ENCODE measurements around the gene RAB14.

DNA sequence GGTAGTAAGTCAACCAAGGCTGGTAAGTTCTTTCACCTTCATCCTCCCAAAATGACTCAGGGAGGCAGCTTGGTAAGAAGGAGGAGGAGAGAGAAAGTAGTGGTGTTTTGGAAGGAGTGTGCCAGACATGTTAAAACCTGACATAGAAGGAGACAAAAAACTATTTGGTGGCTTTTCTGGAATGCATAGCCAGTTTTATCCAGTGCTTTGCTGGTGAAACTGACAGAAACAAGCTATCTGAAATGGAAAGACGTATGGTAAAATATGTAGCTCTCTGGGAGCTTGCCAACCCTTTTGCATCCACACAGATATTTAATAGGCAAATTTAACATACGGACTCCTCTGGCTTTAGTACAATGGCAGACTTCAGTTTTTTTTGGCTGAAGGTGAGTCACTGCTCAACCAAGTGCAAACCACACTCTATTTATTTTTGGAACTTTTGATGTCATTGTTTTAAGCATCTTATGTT is 45.4 kb downstream of the RAB14 start:
- TF ChIP-seq CTCF (IDR thresholded peaks at IDR 0.05) (no peak), POLR2AphosphoS5 (IDR thresholded peaks at IDR 0.05) (no peak), EP300 (IDR thresholded peaks at IDR 0.05; ENCODE audit: low read depth) (no peak)

Data from transverse colon (tissue), 4 donors.